GM21528 (cell line): Measurements from ENCODE around the gene GABRP.

ENCODE experiments used
- ATAC-seq: cut with Tn5 transposase; IDR thresholded peaks from one replicate; pipeline ENCODE4 v1.9.1; 2021; ENCODE audit warnings: mild to moderate bottlenecking, moderate library complexity; ENCODE audit not compliant: unreplicated experiment, low FRiP score

The GABRP gene

GRCh38 chr5:170854566-170854965, 71.0 kb downstream of the GABRP start:
- no peak for ATAC-seq

GRCh38 chr5:170857066-170857465, 73.5 kb downstream of the GABRP start:
- no peak for ATAC-seq

GRCh38 chr5:170860415-170860814, 76.9 kb downstream of the GABRP start:
- ATAC-seq: no peak

GRCh38 chr5:170860818-170861666, 77.5 kb downstream of the GABRP start:
- no peak for ATAC-seq

- no peak for ATAC-seq
Observed at GRCh38 chr5:170861667-170861916, 78.1 kb downstream of the GABRP start.

GRCh38 chr5:170861917-170862766, 78.6 kb downstream of the GABRP start, which contains the start of gene RANBP17:
RANBP17 (plus strand) TSS chr5:170862018.
- no peak for ATAC-seq

- ATAC-seq: no peak
Observed at GRCh38 chr5:170863646-170864045, 80.1 kb downstream of the GABRP start.
